Esophagus muscularis mucosa (tissue), 4 donors: Measurements from ENCODE around the gene ABCD3. TPM values are rescaled to one million over a fixed set of nuclear protein-coding genes. Genes with fewer than 3 reads are reported as not detected.

Experiments
- DNase-seq: peaks from one replicate; pipeline ENCODE4 v3.0.0-alpha.2; 2017; ENCODE audit errors: extremely low spot score
- H3K27ac ChIP-seq, 4 donors: fragments of 200-600 bp; sonication (generic); replicated peaks in 1 of 4; 1 replicate in 3 of 4; 2 replicates in 1 of 4; pipeline ENCODE4 v1.5.1; 2016 to 2019; ENCODE audit warnings: mild to moderate bottlenecking in 1 of 4
- H3K27me3 ChIP-seq, 4 donors: fragments of 200-600 bp; sonication (generic); one replicate each; pipeline versions ENCODE4 v1.5.1 to v1.6.0; 2016 to 2019
- H3K36me3 ChIP-seq, 4 donors: fragments of 200-600 bp; sonication (generic); one replicate each; pipeline ENCODE4 v1.5.1; 2016 to 2019
- H3K4me1 ChIP-seq, 4 donors: fragments of 200-600 bp; sonication (generic); one replicate each; pipeline ENCODE4 v1.5.1; 2016 to 2019
- H3K4me3 ChIP-seq, 4 donors: fragments of 200-600 bp; sonication (generic); 1 replicate in 2 of 4; 2 replicates in 2 of 4; pipeline ENCODE4 v1.5.1; 2016 to 2019; ENCODE audit warnings: mild to moderate bottlenecking in 4 of 4, moderate library complexity in 1 of 4
- H3K9me3 ChIP-seq, 4 donors: fragments of 200-600 bp; sonication (generic); 1 replicate in 3 of 4; 2 replicates in 1 of 4; pipeline ENCODE4 v1.5.1; 2016 to 2019
- CTCF ChIP-seq, 3 experiments: fragments of 200-600 bp in 2 of 3; fragments of 450-650 bp in 1 of 3; sonication (generic) in 2 of 3; IDR thresholded peaks; one replicate each; pipeline ENCODE4 v1.5.1; 2017 to 2019; ENCODE audit warnings: antibody characterized with exemption in 3 of 3, mild to moderate bottlenecking in 2 of 3, moderate library complexity in 1 of 3
- EP300 ChIP-seq: sonication (generic); formaldehyde crosslinking; IDR thresholded peaks from one replicate; pipeline ENCODE4 v1.6.1; 2017; ENCODE audit warnings: antibody characterized with exemption
- POLR2A ChIP-seq: fragments of 450-650 bp; IDR thresholded peaks from one replicate; pipeline ENCODE4 v1.6.1; 2017; ENCODE audit warnings: antibody characterized with exemption, moderate library complexity, mild to moderate bottlenecking, low read depth
- POLR2AphosphoS5 ChIP-seq, 2 donors: sonication (generic); formaldehyde crosslinking; IDR thresholded peaks; one replicate each; pipeline ENCODE4 v1.6.1; 2017; ENCODE audit warnings: antibody characterized with exemption in 2 of 2
- WGBS: methylation state at CpG from one replicate; pipeline ENCODE4 v1.1.5; 2018; 5-methylcytosine and 5-hydroxymethylcytosine counted together
- intact Hi-C: fragments of 100-400 bp; cut with DNase I; formaldehyde crosslinking; loops from one replicate; pipeline ENCODE4 v1.15.1; 2023
- total RNA-seq, 4 donors: library from RNA; depleted of rRNA; stranded (reverse); fragments of >200 nt; gene quantifications; one replicate each; pipeline versions ENCODE4 v1.1.0 to v1.2.1, GENCODE V29; 2016

ABCD3 gene
- total RNA-seq, 4 donors from 2014 or later = 25.0 to 59.4 (median 27.9) TPM

DNA sequence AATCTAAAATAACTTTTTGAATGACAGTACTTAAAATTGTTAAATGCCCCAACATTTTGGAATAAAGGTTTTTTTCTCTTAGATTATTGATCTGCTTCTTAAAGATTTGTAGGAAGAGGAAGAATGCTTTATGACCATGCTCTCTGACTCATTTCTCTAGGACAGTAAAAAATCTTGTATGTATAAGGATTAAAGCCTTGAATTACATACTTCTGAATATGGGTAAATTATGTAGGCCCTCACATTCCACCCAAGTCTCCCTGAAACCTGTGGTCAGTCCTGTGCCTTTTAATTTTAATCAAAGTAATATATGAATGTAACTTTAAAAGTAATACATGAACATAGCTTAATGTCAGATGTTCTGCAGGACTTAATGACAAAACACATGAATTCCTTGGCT is 50.5 kb downstream of the ABCD3 start:
- peaks cover 0 to 32% (median 13%) of the 10 kb centered on the region in 4 donors for H3K36me3 ChIP-seq
- TF ChIP-seq POLR2AphosphoS5 (IDR thresholded peaks at IDR 0.05) = no peak
- TF ChIP-seq CTCF (IDR thresholded peaks at IDR 0.05) = no peak
- no peak for TF ChIP-seq EP300
- TF ChIP-seq POLR2A = no peak
- intact Hi-C loops = loop anchor here (10.0 kb wide), 2 partner anchors 134 to 414 kb away; no protein-coding TSS in a partner anchor
- no peaks in the 10 kb centered on the region for H3K27me3 ChIP-seq
- H3K4me3 ChIP-seq = no peak overlapping the region
- H3K4me1 ChIP-seq = peaks cover 0 to 8% (median under 1%) of the 10 kb centered on the region in 4 donors
- H3K27ac ChIP-seq = no peak overlapping the region
- no peaks in the 10 kb centered on the region for H3K9me3 ChIP-seq
- DNase-seq = no peak

GRCh38 chr1:94471271-94471670 is 53.1 kb downstream of the ABCD3 start:
- Histone ChIP-seq H3K9me3 (no peaks in the 10 kb centered on the region), H3K27me3 (no peaks in the 10 kb centered on the region), H3K4me1 (peaks cover 0 to 8% (median 0%) of the 10 kb centered on the region in 4 donors), H3K36me3 (peaks cover 0 to 15% (median 0%) of the 10 kb centered on the region in 4 donors), H3K27ac (no peak overlapping the region), H3K4me3 (no peak overlapping the region)
- intact Hi-C loops = no loop called here
- TF ChIP-seq CTCF (IDR thresholded peaks at IDR 0.05) (no peak), EP300 (no peak), POLR2AphosphoS5 (IDR thresholded peaks at IDR 0.05) (no peak), POLR2A (no peak)
- 94% methylated on average over 2 of the region's 2 CpGs for WGBS
- DNase-seq = no peak

DNA sequence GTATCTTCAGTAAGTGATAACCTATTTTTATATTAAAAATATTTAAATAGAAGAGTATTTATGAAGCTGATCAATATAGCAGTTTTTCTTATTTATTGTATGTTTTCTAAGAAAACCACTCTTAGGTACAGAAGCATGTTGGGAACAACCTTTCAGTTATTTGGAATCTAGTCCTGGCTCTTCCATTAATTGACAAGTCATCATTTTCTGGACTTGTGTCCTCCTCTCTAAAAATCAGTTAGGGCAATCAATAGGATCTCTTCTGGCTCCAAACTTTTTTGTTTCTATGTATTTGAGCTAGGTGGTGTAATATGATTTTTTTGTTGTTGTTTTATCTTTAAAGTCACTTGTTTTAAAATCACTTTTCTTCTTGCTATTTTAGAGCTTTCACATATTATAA is 57.0 kb downstream of the ABCD3 start:
- intact Hi-C loops = no loop called here

GRCh38 chr1:94479682-94480081 is 61.5 kb downstream of the ABCD3 start:
- H3K27ac ChIP-seq = no peak overlapping the region
- intact Hi-C loops = loop anchor here (2.0 kb wide), 1 partner anchor 327 kb away; no protein-coding TSS in a partner anchor
- H3K36me3 ChIP-seq = peaks cover 9 to 51% (median 15%) of the 10 kb centered on the region in 4 donors
- no peaks in the 10 kb centered on the region for H3K27me3 ChIP-seq
- DNase-seq = no peak
- H3K4me1 ChIP-seq = no peaks in the 10 kb centered on the region
- TF ChIP-seq POLR2A = no peak
- TF ChIP-seq EP300 = no peak
- TF ChIP-seq CTCF (IDR thresholded peaks at IDR 0.05) = no peak
- 76% methylated on average over 3 of the region's 3 CpGs for WGBS
- H3K9me3 ChIP-seq = no peaks in the 10 kb centered on the region
- H3K4me3 ChIP-seq = no peak overlapping the region

More for the DNA sequence above, 57.0 kb downstream of the ABCD3 start:
- TF ChIP-seq EP300 (no peak), CTCF (IDR thresholded peaks at IDR 0.05) (no peak), POLR2A (no peak), POLR2AphosphoS5 (IDR thresholded peaks at IDR 0.05) (no peak)
- no peak overlapping the region for H3K4me3 ChIP-seq
- peaks cover 0 to 24% (median 5%) of the 10 kb centered on the region in 4 donors for H3K36me3 ChIP-seq
- H3K9me3 ChIP-seq = no peaks in the 10 kb centered on the region
- H3K27ac ChIP-seq = no peak overlapping the region
- no peak for DNase-seq
- no peaks in the 10 kb centered on the region for H3K27me3 ChIP-seq
- H3K4me1 ChIP-seq = peaks cover 0 to 8% (median 0%) of the 10 kb centered on the region in 4 donors

GRCh38 chr1:94481473-94481933 is 63.3 kb downstream of the ABCD3 start:
- peaks cover 12 to 59% (median 19%) of the 10 kb centered on the region in 4 donors for H3K36me3 ChIP-seq
- TF ChIP-seq EP300 (no peak), POLR2AphosphoS5 (IDR thresholded peaks at IDR 0.05) (no peak), CTCF (IDR thresholded peaks at IDR 0.05) (peak; percentile 71 to 87 (median 79))
- WGBS = 10% methylated on average over 4 of the region's 4 CpGs
- intact Hi-C loops = loop anchor here (2.0 kb wide), 1 partner anchor 325 kb away; no protein-coding TSS in a partner anchor
- no peaks in the 10 kb centered on the region for H3K27me3 ChIP-seq
- no peak overlapping the region for H3K4me3 ChIP-seq
- no peaks in the 10 kb centered on the region for H3K4me1 ChIP-seq
- H3K9me3 ChIP-seq = no peaks in the 10 kb centered on the region
- DNase-seq = no peak
- no peak overlapping the region for H3K27ac ChIP-seq
